NB4 (cell line): Measurements from ENCODE around the gene RXRA.
A peak's percentile ranks its signal among the peaks of the same experiment; 100 is the strongest.

Source experiments
- DNase-seq: peaks from one replicate; pipeline ENCODE4 v3.0.0; 2010; ENCODE audit warnings: low read depth
- H3K4me3 ChIP-seq: one replicate; pipeline ENCODE4 v1.5.1; 2011; ENCODE audit warnings: mild to moderate bottlenecking, low read depth, low read length, moderate library complexity
- MYC ChIP-seq: IDR thresholded peaks from 2 replicates; pipeline ENCODE4 v1.6.1; 2011; ENCODE audit warnings: low read depth, low read length
- POLR2A ChIP-seq: IDR thresholded peaks from 2 replicates; pipeline ENCODE4 v1.6.1; 2011; ENCODE audit warnings: mild to moderate bottlenecking; ENCODE audit not compliant: insufficient read length; ENCODE audit errors: extremely low read depth
- TF ChIP-seq, protein P1 (sequence below): IDR thresholded peaks from one replicate; pipeline ENCODE4 v1.5.1; 2012; ENCODE audit warnings: low read depth, low read length
- TF ChIP-seq, protein P2 (sequence below): IDR thresholded peaks from 2 replicates; pipeline ENCODE4 v1.6.1; 2011; ENCODE audit warnings: low read depth, low read length

The RXRA gene

DNA sequence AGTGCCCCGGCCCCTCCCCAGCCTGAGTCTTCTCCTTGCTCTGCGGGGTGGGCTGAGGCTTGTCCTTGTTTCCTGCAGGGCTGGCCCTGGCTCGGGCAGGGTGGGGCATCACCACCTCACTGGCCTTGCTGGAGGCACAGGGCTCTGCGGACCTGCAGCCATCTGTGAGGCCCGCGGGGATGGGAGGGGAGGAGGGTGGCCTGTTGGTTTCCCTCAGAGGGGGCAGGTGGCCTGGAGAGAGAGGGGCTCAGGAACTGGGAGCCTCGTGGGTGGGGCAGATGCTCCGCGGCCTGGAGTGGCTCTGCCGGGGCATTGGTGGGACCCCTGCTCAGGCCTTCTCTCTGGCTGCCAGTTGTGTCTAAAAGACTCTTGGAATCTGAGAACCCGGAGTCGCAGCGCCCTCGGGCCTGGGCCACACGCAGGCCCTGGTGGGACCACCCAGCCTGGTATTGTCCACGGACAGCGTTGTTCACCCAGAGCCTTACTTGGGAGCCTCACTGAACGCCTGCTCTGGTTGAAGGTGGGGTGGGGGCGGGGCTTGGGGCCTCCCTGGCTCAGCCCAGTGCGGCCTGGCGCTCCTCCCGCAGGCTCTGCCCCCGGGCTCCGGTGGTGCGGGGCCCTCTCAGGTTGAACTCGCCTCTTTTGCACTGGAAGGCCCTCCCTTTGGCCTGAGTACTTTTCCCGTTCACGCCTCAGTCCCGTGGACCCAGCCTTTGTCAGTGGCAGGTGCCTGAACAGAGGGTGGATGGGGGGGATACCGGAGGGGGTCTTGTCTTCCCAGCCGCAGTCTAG, 111.3 kb downstream of the RXRA start:
- DNase-seq, result no peak
- H3K4me3 ChIP-seq, result no peak overlapping the region
- TF ChIP-seq MYC (no peak), POLR2A (no peak)
- TF ChIP-seq, protein P1, sequence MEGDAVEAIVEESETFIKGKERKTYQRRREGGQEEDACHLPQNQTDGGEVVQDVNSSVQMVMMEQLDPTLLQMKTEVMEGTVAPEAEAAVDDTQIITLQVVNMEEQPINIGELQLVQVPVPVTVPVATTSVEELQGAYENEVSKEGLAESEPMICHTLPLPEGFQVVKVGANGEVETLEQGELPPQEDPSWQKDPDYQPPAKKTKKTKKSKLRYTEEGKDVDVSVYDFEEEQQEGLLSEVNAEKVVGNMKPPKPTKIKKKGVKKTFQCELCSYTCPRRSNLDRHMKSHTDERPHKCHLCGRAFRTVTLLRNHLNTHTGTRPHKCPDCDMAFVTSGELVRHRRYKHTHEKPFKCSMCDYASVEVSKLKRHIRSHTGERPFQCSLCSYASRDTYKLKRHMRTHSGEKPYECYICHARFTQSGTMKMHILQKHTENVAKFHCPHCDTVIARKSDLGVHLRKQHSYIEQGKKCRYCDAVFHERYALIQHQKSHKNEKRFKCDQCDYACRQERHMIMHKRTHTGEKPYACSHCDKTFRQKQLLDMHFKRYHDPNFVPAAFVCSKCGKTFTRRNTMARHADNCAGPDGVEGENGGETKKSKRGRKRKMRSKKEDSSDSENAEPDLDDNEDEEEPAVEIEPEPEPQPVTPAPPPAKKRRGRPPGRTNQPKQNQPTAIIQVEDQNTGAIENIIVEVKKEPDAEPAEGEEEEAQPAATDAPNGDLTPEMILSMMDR, result no peak
- TF ChIP-seq, protein P2, sequence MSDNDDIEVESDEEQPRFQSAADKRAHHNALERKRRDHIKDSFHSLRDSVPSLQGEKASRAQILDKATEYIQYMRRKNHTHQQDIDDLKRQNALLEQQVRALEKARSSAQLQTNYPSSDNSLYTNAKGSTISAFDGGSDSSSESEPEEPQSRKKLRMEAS, result no peak

DNA sequence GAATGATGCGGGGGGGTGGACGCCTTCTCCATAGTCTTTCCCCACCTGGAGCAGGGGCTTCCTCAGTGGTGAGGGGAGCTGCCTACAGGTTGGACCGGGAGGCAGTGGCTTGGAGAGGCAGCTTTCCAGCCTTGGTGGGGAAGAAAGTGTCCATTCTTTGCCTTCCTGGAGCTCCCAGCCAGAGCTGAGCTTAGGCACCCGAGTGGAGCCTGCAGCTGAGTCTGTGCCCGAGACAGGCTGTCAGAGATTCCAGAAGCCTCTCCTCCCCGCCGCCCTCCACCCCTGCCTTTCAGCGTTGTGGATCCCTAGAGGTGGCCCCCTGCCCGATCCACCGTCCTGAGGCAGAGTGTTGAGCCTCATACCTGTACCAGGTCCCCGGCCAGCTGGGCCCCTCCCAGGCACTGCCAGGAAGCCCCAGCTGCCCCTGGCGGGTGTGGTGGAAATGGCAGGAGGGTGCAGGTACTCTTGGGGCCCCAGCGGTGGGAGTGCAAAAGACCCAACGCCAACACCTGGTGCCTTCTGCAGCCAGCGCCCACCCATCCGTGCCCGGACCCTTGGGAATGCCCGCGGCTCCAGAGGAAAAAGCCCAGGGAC, 112.0 kb downstream of the RXRA start:
- H3K4me3 ChIP-seq, result no peak overlapping the region
- DNase-seq, result no peak
- TF ChIP-seq, protein P2, result no peak
- TF ChIP-seq, protein P1, result no peak
- no peak for TF ChIP-seq MYC
- no peak for TF ChIP-seq POLR2A

DNA sequence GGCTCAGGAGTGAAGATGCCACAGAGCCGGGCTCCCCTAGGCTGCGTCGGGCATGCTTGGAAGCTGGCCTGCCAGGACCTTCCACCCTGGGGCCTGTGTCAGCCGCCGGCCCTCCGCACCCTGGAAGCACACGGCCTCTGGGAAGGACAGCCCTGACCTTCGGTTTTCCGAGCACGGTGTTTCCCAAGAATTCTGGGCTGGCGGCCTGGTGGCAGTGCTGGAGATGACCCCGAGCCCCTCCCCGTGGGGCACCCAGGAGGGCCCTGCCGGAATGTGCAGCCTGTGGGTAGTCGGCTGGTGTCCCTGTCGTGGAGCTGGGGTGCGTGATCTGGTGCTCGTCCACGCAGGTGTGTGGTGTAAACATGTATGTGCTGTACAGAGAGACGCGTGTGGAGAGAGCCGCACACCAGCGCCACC, 113.1 kb downstream of the RXRA start:
- DNase-seq, result no peak
- TF ChIP-seq POLR2A (no peak), MYC (no peak)
- TF ChIP-seq, protein P2, result no peak
- TF ChIP-seq, protein P1, result no peak
- no peak overlapping the region for H3K4me3 ChIP-seq

DNA sequence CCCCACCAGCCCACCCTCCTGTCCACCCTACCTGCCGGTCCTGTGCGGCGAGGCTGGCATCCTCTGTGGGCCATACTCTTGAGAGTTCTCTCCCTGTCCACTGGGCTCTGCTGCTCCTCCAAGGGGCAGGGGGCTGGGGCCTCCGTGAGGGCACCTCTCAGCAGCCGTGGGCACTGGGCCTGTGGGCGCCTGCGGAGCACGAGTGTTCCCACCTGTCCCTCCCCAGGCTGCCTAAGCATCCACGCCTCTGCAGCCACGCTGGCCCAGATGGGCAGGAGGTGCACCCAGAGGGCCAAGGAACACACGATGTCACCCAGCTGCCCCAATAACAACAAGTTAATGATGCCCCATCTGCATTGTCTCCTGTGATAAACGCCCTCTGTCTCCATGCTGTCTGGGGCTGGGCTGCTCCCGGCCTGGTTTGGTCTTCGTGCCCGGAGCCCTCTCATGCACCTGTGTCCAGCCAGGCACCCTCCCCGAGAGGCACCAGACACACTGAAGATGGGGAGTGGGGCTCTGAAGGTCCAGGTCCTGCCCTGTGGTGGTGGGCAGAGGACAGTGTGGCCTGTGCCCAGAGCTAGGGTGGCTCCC, 114.5 kb downstream of the RXRA start:
- TF ChIP-seq MYC (no peak), POLR2A (no peak)
- TF ChIP-seq, protein P1, result no peak
- TF ChIP-seq, protein P2, result no peak
- H3K4me3 ChIP-seq, result no peak overlapping the region
- no peak for DNase-seq

DNA sequence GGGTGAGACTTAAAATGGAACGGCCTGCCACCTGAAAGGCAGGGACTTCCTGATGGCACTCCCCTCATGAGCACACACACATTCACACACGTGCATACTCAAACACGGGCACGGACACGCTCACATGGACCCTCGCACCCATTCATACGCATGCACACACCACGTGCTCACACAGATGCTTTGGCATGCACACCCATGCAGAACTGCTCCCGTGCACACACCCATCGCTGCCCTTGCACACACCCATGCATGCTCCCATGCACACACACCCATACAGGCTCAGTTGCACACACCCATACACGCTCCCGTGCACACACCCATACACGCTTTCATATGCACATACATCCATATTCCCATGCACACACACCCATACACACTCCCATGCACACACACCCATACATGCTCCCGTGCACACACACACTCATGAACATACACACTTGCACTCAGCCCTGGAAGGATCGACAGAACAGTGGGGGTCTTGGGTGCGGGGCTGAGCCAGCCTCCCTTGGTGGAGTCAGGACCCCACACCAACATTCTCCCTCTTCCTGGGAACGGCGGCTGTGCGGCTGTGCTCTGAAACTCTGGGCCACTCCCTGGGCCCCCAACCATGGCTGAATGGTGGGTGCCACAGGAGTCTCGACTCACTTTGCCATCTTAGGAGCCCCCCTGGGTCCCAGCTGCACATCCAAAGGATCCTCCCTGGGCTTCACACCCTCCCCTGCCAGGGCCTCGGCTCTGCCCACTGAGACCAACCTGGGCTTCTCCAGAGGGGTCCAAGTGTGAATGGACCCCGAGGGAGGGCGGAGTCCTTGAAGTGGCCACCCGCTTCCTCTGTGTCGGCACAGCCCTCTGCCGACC, 115.2 kb downstream of the RXRA start:
- H3K4me3 ChIP-seq, result no peak overlapping the region
- DNase-seq, result peak; percentile 30
- TF ChIP-seq, protein P2, result no peak
- TF ChIP-seq, protein P1, result no peak
- TF ChIP-seq POLR2A, result no peak
- 0 out of 2 replicates have a peak, but pooled peaks have one; percentile 13 for TF ChIP-seq MYC
